Cardiac muscle cell (in vitro differentiated cells and primary cell): ENCODE results near the gene ARHGEF37. TPM values are rescaled to one million over a fixed set of nuclear protein-coding genes. Genes with fewer than 3 reads are reported as not detected.
"Not testable (repeated sequence)": the region's sequence is repeated elsewhere in the genome, so short reads cannot be mapped to it uniquely, and the experiment has no call there.

Experiments used
- DNase-seq, 2 donors: peaks; one replicate each; pipeline versions ENCODE4 v3.0.0 to v3.0.0-alpha.2; 2010 to 2017; ENCODE audit warnings: low read depth in 1 of 2, low spot score in 1 of 2
- H3K27ac ChIP-seq: fragments of 200-600 bp; sonication (generic); 2 replicates; pipeline ENCODE4 v1.5.1; 2016
- H3K27me3 ChIP-seq: fragments of 200-600 bp; sonication (generic); 2 replicates; pipeline ENCODE4 v1.6.0; 2016; ENCODE audit warnings: control low read depth
- H3K36me3 ChIP-seq: fragments of 200-600 bp; sonication (generic); 2 replicates; pipeline ENCODE4 v1.5.1; 2016; ENCODE audit warnings: control low read depth
- H3K4me1 ChIP-seq: fragments of 200-600 bp; sonication (generic); 2 replicates; pipeline ENCODE4 v1.8.1; 2017; ENCODE audit warnings: low read depth, mild to moderate bottlenecking, mixed run types
- H3K4me3 ChIP-seq: fragments of 200-600 bp; sonication (generic); 2 replicates; pipeline ENCODE4 v1.5.1; 2016; ENCODE audit warnings: mild to moderate bottlenecking
- H3K9me3 ChIP-seq: fragments of 200-600 bp; sonication (generic); 2 replicates; pipeline ENCODE4 v1.5.1; 2017; ENCODE audit warnings: low read depth, mild to moderate bottlenecking, control low read depth
- CTCF ChIP-seq: IDR thresholded peaks from 2 replicates; pipeline ENCODE4 v1.5.1; 2012; ENCODE audit warnings: low read depth, mild to moderate bottlenecking, low read length
- polyA plus RNA-seq: library from polyadenylated mRNA; unstranded; fragments of >200 nt; fragmentation: Nextera tagmentation; extraction: Ambion mirVana; gene quantifications from 2 replicates; pipeline ENCODE4 v1.2.1, GENCODE V29; 2016
- total RNA-seq: library from RNA; depleted of rRNA; stranded (reverse); fragments of >200 nt; gene quantifications from 2 replicates; pipeline ENCODE4 v1.2.3, GENCODE V29; 2016

The ARHGEF37 gene
- total and polyA plus RNA-seq, 2 experiments from 2014 or later, result 4.2 to 6.3 TPM

- H3K27me3 ChIP-seq, result peaks cover 2% of the 10 kb centered on the region
- DNase-seq, result no peak
- no peaks in the 10 kb centered on the region for H3K9me3 ChIP-seq
- H3K4me1 ChIP-seq, result no peaks in the 10 kb centered on the region
- no peaks in the 10 kb centered on the region for H3K36me3 ChIP-seq
- no peak overlapping the region for H3K27ac ChIP-seq
- no peak overlapping the region for H3K4me3 ChIP-seq
- TF ChIP-seq CTCF, result no peak
Measured at GRCh38 chr5:149585910-149586309, 4.6 kb downstream of the ARHGEF37 start.

GRCh38 chr5:149586708-149587318 is 5.5 kb downstream of the ARHGEF37 start:
- H3K27ac ChIP-seq, result no peak overlapping the region
- no peak for TF ChIP-seq CTCF
- no peak overlapping the region for H3K4me3 ChIP-seq
- no peak for DNase-seq
- no peaks in the 10 kb centered on the region for H3K4me1 ChIP-seq
- peaks cover 9% of the 10 kb centered on the region for H3K27me3 ChIP-seq
- no peaks in the 10 kb centered on the region for H3K9me3 ChIP-seq
- no peaks in the 10 kb centered on the region for H3K36me3 ChIP-seq

- TF ChIP-seq CTCF, result no peak
- H3K4me1 ChIP-seq, result no peaks in the 10 kb centered on the region
Measured at GRCh38 chr5:149588936-149589335, 7.6 kb downstream of the ARHGEF37 start.

GRCh38 chr5:149593370-149593769 is 12.1 kb downstream of the ARHGEF37 start:
- Histone ChIP-seq H3K27ac (no peak overlapping the region), H3K27me3 (peaks cover 9% of the 10 kb centered on the region), H3K36me3 (no peaks in the 10 kb centered on the region), H3K4me1 (no peaks in the 10 kb centered on the region), H3K4me3 (no peak overlapping the region), H3K9me3 (no peaks in the 10 kb centered on the region)
- TF ChIP-seq CTCF, result no peak
- DNase-seq, result no peak

More at GRCh38 chr5:149588936-149589335, 7.6 kb downstream of the ARHGEF37 start:
- DNase-seq, result no peak
- no peak overlapping the region for H3K27ac ChIP-seq
- no peak overlapping the region for H3K4me3 ChIP-seq
- H3K9me3 ChIP-seq, result no peaks in the 10 kb centered on the region
- H3K27me3 ChIP-seq, result peaks cover 9% of the 10 kb centered on the region
- H3K36me3 ChIP-seq, result no peaks in the 10 kb centered on the region

- DNase-seq, result no peak
- no peak for TF ChIP-seq CTCF
- H3K9me3 ChIP-seq, result no peaks in the 10 kb centered on the region
- no peak overlapping the region for H3K4me3 ChIP-seq
- H3K36me3 ChIP-seq, result no peaks in the 10 kb centered on the region
- no peak overlapping the region for H3K27ac ChIP-seq
- H3K4me1 ChIP-seq, result no peaks in the 10 kb centered on the region
- H3K27me3 ChIP-seq, result peaks cover 9% of the 10 kb centered on the region
Measured at GRCh38 chr5:149594206-149594895, 13.1 kb downstream of the ARHGEF37 start.

- not testable (repeated sequence) for H3K4me1 ChIP-seq, H3K36me3 ChIP-seq, H3K9me3 ChIP-seq, H3K27ac ChIP-seq, H3K4me3 ChIP-seq, DNase-seq, H3K27me3 ChIP-seq
Measured at GRCh38 chr5:149595105-149595504, 13.8 kb downstream of the ARHGEF37 start.
